ENCODE measurements around the gene S1PR1.

S1PR1 gene

DNA sequence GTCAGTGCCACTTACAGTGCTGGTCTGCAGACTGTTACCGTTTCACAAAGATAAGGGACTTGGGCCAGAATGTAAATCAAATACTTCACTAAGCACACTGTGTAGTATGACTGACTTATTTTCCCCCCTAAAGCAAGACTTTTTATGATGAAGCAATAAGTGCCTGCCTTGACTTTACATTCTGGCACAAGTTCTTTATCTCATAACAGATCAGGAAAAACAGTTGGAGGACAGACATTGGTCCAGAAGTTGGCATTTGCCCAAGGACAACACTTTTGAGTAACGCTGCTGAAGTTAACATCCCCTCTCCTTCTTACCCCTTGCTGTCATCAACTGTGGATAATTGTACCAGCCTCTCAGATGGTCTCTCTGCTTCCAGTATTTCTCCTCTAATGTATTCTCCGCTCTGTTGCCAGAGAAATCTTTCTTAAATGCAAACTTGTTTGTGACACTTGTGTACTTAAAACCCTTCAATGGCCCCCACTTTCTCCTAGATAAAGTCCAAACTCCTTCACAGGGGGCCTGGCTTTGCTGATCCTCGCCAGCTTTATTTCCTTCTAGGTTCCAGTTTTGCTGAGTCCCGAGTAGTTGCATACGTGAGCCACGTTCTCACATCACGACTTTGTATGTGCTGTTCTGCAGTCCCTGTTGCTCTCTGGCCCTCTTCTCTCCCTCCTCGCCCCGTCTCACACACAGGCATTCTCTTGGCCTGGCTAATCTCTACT lies 45.7 kb downstream of the S1PR1 start:
- DNase-seq = peak; percentile 69

DNA sequence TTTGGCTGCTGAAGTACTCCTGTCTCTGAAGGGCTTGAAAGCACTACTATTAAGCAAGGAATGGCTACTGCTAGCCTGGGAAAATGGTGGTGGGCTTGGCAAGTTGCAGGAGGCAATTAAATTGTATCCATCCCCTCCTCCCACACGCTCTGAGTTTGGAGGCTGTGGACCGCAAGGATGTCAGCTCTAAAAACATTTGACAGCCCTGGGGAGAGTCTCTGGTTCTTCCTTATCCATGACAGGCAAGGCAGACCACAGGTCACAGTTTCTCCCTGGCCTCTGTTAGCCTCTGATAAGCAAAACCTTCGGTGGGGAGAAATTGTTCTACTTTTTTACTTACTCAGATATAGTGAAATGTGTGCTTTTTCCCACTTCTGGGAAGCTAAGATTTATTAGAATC lies 46.6 kb downstream of the S1PR1 start:
- DNase-seq = no peak

DNA sequence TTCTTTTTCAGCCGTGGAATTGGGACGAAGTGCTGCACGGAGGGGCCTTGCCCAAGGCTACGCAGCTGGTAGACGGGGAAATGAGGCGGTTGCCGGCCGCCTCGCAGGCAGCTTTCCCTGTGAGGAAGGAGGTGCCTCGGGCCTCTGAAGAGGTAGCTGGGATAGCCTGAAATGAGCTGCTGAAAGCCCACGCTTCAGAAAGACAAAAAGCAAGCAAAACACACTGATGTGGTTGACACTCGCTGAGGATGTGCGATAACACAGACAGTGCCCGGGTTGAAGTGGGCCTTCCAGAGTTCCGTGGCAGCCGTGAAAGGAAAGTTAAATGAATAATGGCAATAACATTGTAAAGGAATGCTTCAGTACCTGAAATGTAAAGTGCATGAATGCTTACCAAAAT lies 47.2 kb downstream of the S1PR1 start:
- no peak for DNase-seq

DNA sequence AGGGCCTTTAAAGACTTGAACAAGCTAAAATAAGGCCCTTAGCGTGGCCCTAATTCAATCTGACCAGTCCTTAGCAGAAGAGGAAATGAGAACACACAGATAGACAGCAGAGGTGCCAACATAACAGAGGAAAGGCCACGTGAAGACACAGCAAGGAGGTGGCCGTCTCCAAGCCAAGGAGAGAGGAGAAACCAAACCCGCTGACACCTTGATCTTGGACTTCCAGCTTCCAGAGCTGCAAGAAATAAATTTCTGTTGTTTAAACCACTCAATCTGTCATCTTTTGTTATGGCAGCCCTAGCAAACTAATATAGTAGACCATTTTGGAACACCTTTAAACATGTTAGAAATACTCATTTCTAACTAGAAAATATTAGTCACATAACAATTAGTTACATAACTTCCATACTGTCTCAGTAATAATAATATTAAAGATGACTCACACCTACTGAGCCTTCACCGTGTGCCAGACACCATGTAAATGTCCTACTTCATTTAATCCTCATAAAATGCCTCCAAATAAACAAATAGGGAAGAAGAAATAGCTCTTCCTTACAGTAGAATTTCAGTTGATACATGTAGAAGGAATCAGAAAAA lies 47.9 kb downstream of the S1PR1 start:
- no peak for DNase-seq

DNA sequence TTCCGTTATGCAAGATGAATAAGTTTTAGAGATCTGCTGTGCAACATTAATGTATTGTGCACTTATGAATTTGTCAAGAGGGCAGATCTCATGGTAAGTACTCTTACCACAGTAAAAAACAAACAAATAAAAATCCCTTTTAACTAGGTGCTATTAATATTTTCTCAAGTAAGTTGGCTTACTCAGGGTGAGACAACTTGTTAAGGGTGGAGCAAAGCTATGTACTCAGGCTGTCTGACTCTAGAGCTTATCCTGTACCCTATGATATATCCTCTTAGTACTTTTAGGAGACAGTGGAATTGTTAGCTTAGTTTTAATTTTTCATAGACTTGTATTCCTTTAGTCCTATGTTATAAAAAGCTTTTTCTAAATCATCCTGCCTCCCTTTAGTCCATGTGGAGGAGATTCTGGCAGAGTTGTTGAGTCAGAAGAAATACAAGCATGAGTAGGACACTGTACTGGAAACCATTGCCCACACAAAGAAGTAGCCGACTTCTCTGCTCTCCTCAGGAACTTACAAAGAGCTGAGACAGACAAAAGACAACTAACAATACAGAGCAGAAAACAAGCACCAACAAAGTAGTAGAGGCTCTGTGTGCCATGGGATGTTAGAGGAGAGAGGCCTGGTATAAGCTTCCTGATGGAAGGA lies 49.2 kb downstream of the S1PR1 start:
- no peak for DNase-seq

DNA sequence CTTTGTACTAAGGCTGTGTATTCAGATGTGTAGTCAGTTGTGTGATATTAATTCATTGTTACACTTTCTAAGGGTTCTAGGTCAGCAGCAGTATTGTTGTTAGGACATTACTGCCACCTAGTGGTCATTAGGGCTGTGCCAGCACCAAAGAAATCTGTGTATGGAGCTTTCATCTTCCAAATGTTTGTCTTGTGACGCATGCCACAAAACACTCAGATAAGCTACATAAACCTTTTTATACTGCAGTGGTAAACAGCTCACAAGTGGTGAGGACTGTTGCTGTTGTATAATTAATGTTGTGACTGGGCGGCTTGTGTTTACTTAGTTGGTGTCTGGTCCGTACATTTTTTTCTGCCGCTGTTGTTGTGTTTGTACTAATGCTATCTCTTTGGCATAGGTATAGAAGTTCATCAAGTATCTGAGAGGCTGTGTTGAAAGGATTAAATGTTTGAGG lies 51.7 kb downstream of the S1PR1 start:
- DNase-seq = peak; percentile 87

DNA sequence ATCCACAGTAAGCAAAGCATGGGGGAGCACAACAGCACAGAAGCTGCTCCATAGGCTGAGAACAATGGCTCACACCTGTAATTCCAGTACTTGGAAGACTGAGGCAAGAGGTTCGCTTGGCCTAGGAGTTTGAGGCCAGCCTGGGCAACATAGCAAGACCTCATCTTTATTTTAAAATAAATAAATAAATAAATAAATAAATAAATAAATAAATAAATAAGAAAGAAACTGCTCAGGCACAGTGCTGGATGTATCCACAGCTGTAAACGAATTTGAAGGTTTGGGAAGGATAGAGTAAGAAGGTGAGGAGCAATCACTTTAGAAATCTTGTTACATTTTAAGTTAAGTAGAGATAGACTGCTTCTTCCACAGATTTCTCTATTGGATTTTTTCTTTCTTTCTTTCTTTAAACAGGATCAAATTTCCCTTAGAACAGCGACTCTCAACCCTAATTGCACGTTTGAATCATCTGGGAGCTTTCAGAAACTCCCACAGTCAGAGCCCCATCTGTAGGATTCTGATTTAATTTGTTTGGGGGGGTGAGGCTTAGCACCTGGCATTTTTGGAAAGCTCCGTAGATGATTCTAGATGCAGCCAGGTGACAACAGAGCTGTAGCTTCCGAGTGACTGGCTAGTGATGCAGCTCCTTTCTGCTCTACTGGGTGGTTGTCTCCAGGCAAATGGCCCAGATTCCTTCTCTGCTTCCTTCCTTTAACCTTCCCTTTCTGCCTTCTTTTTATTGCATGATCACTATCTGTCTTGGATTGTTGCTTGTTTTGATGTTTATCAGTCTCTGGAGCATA lies 53.5 kb downstream of the S1PR1 start:
- no peak for DNase-seq
